H1 (cell line): Measurements from ENCODE around the gene CNTN5. TPM values are rescaled to one million over a fixed set of nuclear protein-coding genes. Genes with fewer than 3 reads are reported as not detected.

Source experiments
- CTCF ChIA-PET: fragments of 300-600 bp; sonication (Branson Sonifier 250); formaldehyde crosslinking; loops from one replicate; lab custom pipeline; 2021; ENCODE audit not compliant: partially characterized antibody; lab: Charles Lee
- POLR2A ChIA-PET: fragments of 300-600 bp; sonication (Branson Sonifier 250); formaldehyde crosslinking; loops from one replicate; lab custom pipeline; 2021; ENCODE audit warnings: inconsistent platforms; ENCODE audit not compliant: partially characterized antibody; lab: Charles Lee
- DNase-seq, 2 experiments: peaks; one replicate each; pipeline versions ENCODE4 v3.0.0 to v3.0.0-alpha.2; 2010 to 2022; ENCODE audit warnings: low spot score in 2 of 2, low read depth in 1 of 2, mixed read lengths in 1 of 2
- FAIRE-seq: peaks from 2 replicates; lab custom pipeline; 2011; peaks lifted over from hg19 to GRCh38; lab: Jason Lieb, UNC
- H2AFZ ChIP-seq: 2 replicates; pipeline ENCODE4 v1.8.1; 2012; ENCODE audit warnings: low read length, inconsistent platforms
- H2AK5ac ChIP-seq: 2 replicates; pipeline ENCODE4 v1.6.1; 2013; ENCODE audit warnings: low read depth, low read length
- H2BK120ac ChIP-seq: replicated peaks from 2 replicates; pipeline ENCODE3; 2013; ENCODE audit warnings: low read depth, low read length, inconsistent platforms
- H2BK12ac ChIP-seq: 2 replicates; pipeline ENCODE4 v1.6.1; 2013; ENCODE audit warnings: low read depth, low read length
- H2BK15ac ChIP-seq: 2 replicates; pipeline ENCODE4 v1.6.1; 2013; ENCODE audit warnings: low read length
- H2BK20ac ChIP-seq: 2 replicates; pipeline ENCODE4 v1.6.1; 2013; ENCODE audit warnings: low read length
- H2BK5ac ChIP-seq: 2 replicates; pipeline ENCODE4 v1.6.1; 2013; ENCODE audit warnings: low read depth, low read length
- H3K14ac ChIP-seq: 2 replicates; pipeline ENCODE4 v1.6.1; 2013; ENCODE audit warnings: inconsistent platforms; ENCODE audit not compliant: insufficient read length
- H3K18ac ChIP-seq: 2 replicates; pipeline ENCODE4 v1.6.1; 2013; ENCODE audit warnings: low read length; ENCODE audit errors: extremely low read depth
- H3K23ac ChIP-seq: 2 replicates; pipeline ENCODE4 v1.6.1; 2013; ENCODE audit warnings: inconsistent platforms; ENCODE audit not compliant: insufficient read length
- H3K23me2 ChIP-seq: 2 replicates; pipeline ENCODE4 v1.6.1; 2013; ENCODE audit warnings: low read depth, low read length
- H3K27ac ChIP-seq: 2 replicates; pipeline ENCODE4 v1.6.1; 2011; ENCODE audit warnings: low read depth, low read length, inconsistent platforms
- H3K27me3 ChIP-seq, 4 experiments: replicated peaks in 1 of 4; 1 replicate in 1 of 4; 2 replicates in 3 of 4; pipeline versions ENCODE4 v1.6.1 to v1.8.1; 2011 to 2013; ENCODE audit warnings: low read length in 3 of 4, mild to moderate bottlenecking in 3 of 4, inconsistent platforms in 2 of 4, mixed read lengths in 2 of 4, moderate library complexity in 1 of 4; ENCODE audit not compliant: control insufficient read depth in 3 of 4, insufficient read depth in 3 of 4; ENCODE audit errors: extremely low read depth in 1 of 4
- H3K36me3 ChIP-seq, 4 experiments: 2 replicates each; pipeline versions ENCODE4 v1.6.1 to v1.8.1; 2011 to 2013; ENCODE audit warnings: mild to moderate bottlenecking in 4 of 4, low read length in 3 of 4, moderate library complexity in 2 of 4, control low read depth in 1 of 4, inconsistent platforms in 1 of 4; ENCODE audit not compliant: insufficient read depth in 4 of 4, control insufficient read depth in 2 of 4
- H3K4ac ChIP-seq: replicated peaks from 2 replicates; pipeline ENCODE3; 2013; ENCODE audit warnings: low read length, low read depth, mixed read lengths, inconsistent platforms; ENCODE audit not compliant: insufficient read length
- H3K4me1 ChIP-seq, 4 experiments: replicated peaks in 1 of 4; 1 replicate in 1 of 4; 2 replicates in 3 of 4; pipeline versions ENCODE4 v1.6.1 to v1.8.1; 2011 to 2013; ENCODE audit warnings: low read length in 3 of 4, inconsistent platforms in 2 of 4, mixed read lengths in 1 of 4; ENCODE audit not compliant: insufficient read depth in 4 of 4, control insufficient read depth in 3 of 4
- H3K4me2 ChIP-seq, 2 experiments: 2 replicates each; pipeline versions ENCODE4 v1.6.1 to v1.8.1; 2011 to 2013; ENCODE audit warnings: low read depth in 2 of 2, low read length in 2 of 2, control low read depth in 1 of 2, inconsistent platforms in 1 of 2, mild to moderate bottlenecking in 1 of 2; ENCODE audit not compliant: insufficient read depth in 1 of 2
- H3K4me3 ChIP-seq, 4 experiments: fragments of 200-600, 300-600 bp in 1 of 4; sonication (generic), shearing (Covaris generic), sonication (Bioruptor Twin) in 1 of 4; 2 replicates each; pipeline versions ENCODE4 v1.5.1 to v1.8.1; 2011 to 2016; ENCODE audit warnings: low read length in 4 of 4, low read depth in 3 of 4, control low read depth in 2 of 4, inconsistent platforms in 2 of 4, mild to moderate bottlenecking in 2 of 4, mixed read lengths in 1 of 4, moderate library complexity in 1 of 4; ENCODE audit not compliant: insufficient read depth in 2 of 4; ENCODE audit errors: extremely low read depth in 1 of 4
- H3K56ac ChIP-seq: replicated peaks from 2 replicates; pipeline ENCODE3; 2013; ENCODE audit warnings: low read depth, mild to moderate bottlenecking, mixed read lengths, low read length, inconsistent platforms; ENCODE audit not compliant: insufficient read length
- H3K79me1 ChIP-seq: 2 replicates; pipeline ENCODE4 v1.6.1; 2013; ENCODE audit warnings: low read depth, low read length, control low read depth
- H3K79me2 ChIP-seq, 2 experiments: 2 replicates each; pipeline versions ENCODE4 v1.6.1 to v1.8.1; 2012 to 2013; ENCODE audit warnings: low read length in 2 of 2, mild to moderate bottlenecking in 2 of 2, inconsistent platforms in 1 of 2; ENCODE audit not compliant: insufficient read depth in 2 of 2, control insufficient read depth in 1 of 2
- H3K9ac ChIP-seq, 4 experiments: replicated peaks in 1 of 4; 1 replicate in 1 of 4; 2 replicates in 3 of 4; pipeline versions ENCODE4 v1.6.1 to v1.8.1; 2011 to 2013; ENCODE audit warnings: low read depth in 3 of 4, low read length in 3 of 4, control low read depth in 2 of 4, mild to moderate bottlenecking in 2 of 4, moderate library complexity in 2 of 4, inconsistent platforms in 1 of 4; ENCODE audit errors: extremely low read depth in 1 of 4
- H3K9me3 ChIP-seq, 2 experiments: 2 replicates each; pipeline versions ENCODE4 v1.6.1 to v1.8.1; 2012 to 2013; ENCODE audit warnings: mild to moderate bottlenecking in 2 of 2, moderate library complexity in 2 of 2, control low read depth in 1 of 2, inconsistent platforms in 1 of 2, low read depth in 1 of 2, low read length in 1 of 2, mixed read lengths in 1 of 2; ENCODE audit not compliant: insufficient read depth in 2 of 2
- H4K20me1 ChIP-seq, 2 experiments: replicated peaks in 1 of 2; 2 replicates each; pipeline versions ENCODE3 to v1.8.1; 2011 to 2013; ENCODE audit warnings: inconsistent platforms in 2 of 2, low read length in 2 of 2, mild to moderate bottlenecking in 1 of 2; ENCODE audit not compliant: insufficient read depth in 2 of 2, control insufficient read depth in 1 of 2
- H4K5ac ChIP-seq: 2 replicates; pipeline ENCODE4 v1.6.1; 2013; ENCODE audit warnings: low read length, low read depth, mixed read lengths, inconsistent platforms; ENCODE audit not compliant: insufficient read length
- H4K8ac ChIP-seq: 2 replicates; pipeline ENCODE4 v1.8.0; 2013; ENCODE audit warnings: mild to moderate bottlenecking, moderate library complexity, low read length, inconsistent platforms; ENCODE audit not compliant: insufficient read depth; ENCODE audit errors: extremely low read depth
- H4K91ac ChIP-seq: replicated peaks from 2 replicates; pipeline ENCODE3; 2013; ENCODE audit warnings: low read length, mixed read lengths, inconsistent platforms; ENCODE audit not compliant: insufficient read length
- CBX5 ChIP-seq: fragments of 300-800, 300-1000 bp; sonication (generic); IDR thresholded peaks from 2 replicates; pipeline ENCODE4 v1.7.1; 2016; ENCODE audit warnings: antibody characterized with exemption, low read length, low read depth
- EP300 ChIP-seq, 2 experiments: IDR thresholded peaks; 1 replicate in 1 of 2; 2 replicates in 1 of 2; pipeline ENCODE4 v1.6.1; 2011 to 2012; ENCODE audit warnings: low read depth in 2 of 2, low read length in 2 of 2, mild to moderate bottlenecking in 2 of 2, borderline replicate concordance in 1 of 2, inconsistent platforms in 1 of 2, moderate library complexity in 1 of 2
- FOSL1 ChIP-seq: IDR thresholded peaks from 2 replicates; pipeline ENCODE4 v1.6.1; 2011; ENCODE audit warnings: mild to moderate bottlenecking, low read depth, low read length, moderate library complexity; ENCODE audit not compliant: insufficient read depth
- HDAC2 ChIP-seq, 2 experiments: fragments of 300-600 bp in 1 of 2; sonication (generic) in 1 of 2; IDR thresholded peaks; 2 replicates each; pipeline ENCODE4 v1.6.1; 2011 to 2012; ENCODE audit warnings: low read depth in 2 of 2, low read length in 2 of 2, mild to moderate bottlenecking in 2 of 2, moderate library complexity in 2 of 2, borderline replicate concordance in 1 of 2, inconsistent platforms in 1 of 2
- HDAC6 ChIP-seq: IDR thresholded peaks from one replicate; pipeline ENCODE4 v1.7.1; 2012; ENCODE audit warnings: low read depth, mild to moderate bottlenecking, inconsistent platforms, low read length, moderate library complexity
- JUND ChIP-seq: IDR thresholded peaks from 2 replicates; pipeline ENCODE4 v1.6.1; 2011; ENCODE audit warnings: mild to moderate bottlenecking, improper control_type of control experiment, low read length
- MAX ChIP-seq: IDR thresholded peaks from 2 replicates; pipeline ENCODE4 v1.6.1; 2012; ENCODE audit warnings: inconsistent platforms
- PHF8 ChIP-seq: fragments of 200-600 bp; sonication (generic); conservative IDR thresholded peaks from 2 replicates; pipeline ENCODE4 v1.7.1; 2012; ENCODE audit warnings: low read depth, mild to moderate bottlenecking, inconsistent platforms, low read length, moderate library complexity
- POLR2A ChIP-seq, 2 experiments: IDR thresholded peaks; 1 replicate in 1 of 2; 2 replicates in 1 of 2; pipeline ENCODE4 v1.6.1; 2011; ENCODE audit warnings: low read depth in 2 of 2, low read length in 2 of 2, mild to moderate bottlenecking in 2 of 2; ENCODE audit errors: control extremely low read depth in 1 of 2
- RAD21 ChIP-seq, 2 experiments: IDR thresholded peaks in 1 of 2; conservative IDR thresholded peaks in 1 of 2; 2 replicates each; pipeline ENCODE4 v1.6.1; 2011; ENCODE audit warnings: low read depth in 2 of 2, low read length in 2 of 2, improper control_type of control experiment in 1 of 2, inconsistent platforms in 1 of 2, mild to moderate bottlenecking in 1 of 2, moderate library complexity in 1 of 2
- SAP30 ChIP-seq: fragments of 300-600 bp; sonication (generic); IDR thresholded peaks from 2 replicates; pipeline ENCODE4 v1.7.1; 2012; ENCODE audit warnings: low read length, moderate library complexity, mild to moderate bottlenecking, inconsistent platforms; ENCODE audit not compliant: insufficient read depth, insufficient replicate concordance
- SP2 ChIP-seq: IDR thresholded peaks from 2 replicates; pipeline ENCODE4 v1.6.1; 2012; ENCODE audit warnings: mild to moderate bottlenecking, low read length, inconsistent platforms
- TEAD4 ChIP-seq: IDR thresholded peaks from 2 replicates; pipeline ENCODE4 v1.6.1; 2012; ENCODE audit warnings: low read depth, low read length, inconsistent platforms, mixed read lengths
- YY1 ChIP-seq: IDR thresholded peaks from 2 replicates; pipeline ENCODE4 v1.6.1; 2011; ENCODE audit warnings: low read depth, mild to moderate bottlenecking, low read length
- WGBS, 2 experiments: shearing (Covaris generic) in 1 of 2; methylation state at CpG; one replicate each; pipeline versions ENCODE4 v1.1.6 to v1.1.7; 2013 to 2015; ENCODE audit warnings: low lambda C conversion rate in 2 of 2, mixed read lengths in 2 of 2, inconsistent platforms in 1 of 2, low coverage in 1 of 2, missing lambda C conversion rate in 1 of 2; ENCODE audit not compliant: insufficient replicate concordance in 2 of 2, insufficient coverage in 1 of 2, insufficient read length in 1 of 2; ENCODE audit errors: extremely low coverage in 1 of 2, missing lambda C conversion rate in 1 of 2; 5-methylcytosine and 5-hydroxymethylcytosine counted together
- polyA plus RNA-seq, 7 experiments: library from polyadenylated mRNA; depleted of rRNA in 3 of 7; stranded (reverse) in 5 of 7; unstranded in 2 of 7; fragments of >200 nt in 5 of 7; fragments of 200-250 nt in 2 of 7; gene quantifications; 1 replicate in 5 of 7; 2 replicates in 1 of 7; 4 replicates in 1 of 7; pipeline versions ENCODE4 v1.2.1 to v1.2.3, GENCODE V29; 2011 to 2013; ENCODE audit warnings: missing spikeins in 2 of 7, mixed read lengths in 2 of 7
- total RNA-seq: library from RNA; stranded (reverse); fragmentation: NEBNext Ultra II Directional; extraction: Animal tissue kit (Norgen Biotek cat#: 25700); gene quantifications from 2 replicates; pipeline ENCODE4 v1.2.1, GENCODE V29; 2021

The CNTN5 gene
- total and polyA plus RNA-seq, 2 of the 8 experiments (the other 6 are each of a cell fraction or from before 2014, with no cell fraction given), result not detected

GRCh38 chr11:100011697-100012096 is 990.9 kb downstream of the CNTN5 start:
- H3K23me2 ChIP-seq, result no peaks in the 10 kb centered on the region
- H3K27me3 ChIP-seq, result no peaks in the 10 kb centered on the region
- no peak overlapping the region for H2BK20ac ChIP-seq
- H2BK120ac ChIP-seq, result no peak overlapping the region
- no peaks in the 10 kb centered on the region for H4K20me1 ChIP-seq
- ChIA-PET CTCF (no interaction called here), POLR2A (no interaction called here)
- H4K5ac ChIP-seq, result no peak overlapping the region
- FAIRE-seq (no peak), DNase-seq (no peak)
- H4K91ac ChIP-seq, result no peak overlapping the region
- no peaks in the 10 kb centered on the region for H3K79me1 ChIP-seq
- H3K4me3 ChIP-seq, result no peak overlapping the region
- no peak overlapping the region for H2BK12ac ChIP-seq
- no peak overlapping the region for H2BK15ac ChIP-seq
- no peak overlapping the region for H3K14ac ChIP-seq
- H3K4me2 ChIP-seq, result no peak overlapping the region
- no peaks in the 10 kb centered on the region for H3K36me3 ChIP-seq
- no peak overlapping the region for H2BK5ac ChIP-seq
- H3K18ac ChIP-seq, result no peak overlapping the region
- no peak overlapping the region for H3K27ac ChIP-seq
- H3K79me2 ChIP-seq, result no peaks in the 10 kb centered on the region
- WGBS, 2 experiments, result 81% methylated on average over 1 of the region's 1 CpG; no CpG with 5 or more reads in 1 of the 2 experiments
- no peak overlapping the region for H3K9ac ChIP-seq
- H2AFZ ChIP-seq, result no peak overlapping the region
- no peak overlapping the region for H4K8ac ChIP-seq
- H3K56ac ChIP-seq, result no peak overlapping the region
- no peak overlapping the region for H2AK5ac ChIP-seq
- no peaks in the 10 kb centered on the region for H3K4me1 ChIP-seq
- no peaks in the 10 kb centered on the region; a peak in 1 of 4 replicates for H3K9me3 ChIP-seq
- no peak overlapping the region for H3K4ac ChIP-seq
- H3K23ac ChIP-seq, result no peak overlapping the region
- TF ChIP-seq YY1 (no peak), HDAC2 (IDR thresholded peaks at IDR 0.05; ENCODE audit: borderline replicate concordance in 1 of 2, low read depth in 2 of 2, low read length in 2 of 2) (no peak), FOSL1 (no peak), SAP30 (no peak), POLR2A (IDR thresholded peaks at IDR 0.05; ENCODE audit: control extremely low read depth in 1 of 2, low read depth in 2 of 2, low read length in 2 of 2) (no peak), PHF8 (no peak), EP300 (IDR thresholded peaks at IDR 0.05; ENCODE audit: borderline replicate concordance in 1 of 2, low read depth in 2 of 2, low read length in 2 of 2) (no peak), CBX5 (no peak), RAD21 (IDR thresholded peaks at IDR 0.05 in 1 of 2, conservative IDR thresholded peaks at IDR 0.05 in 1 of 2; ENCODE audit: low read depth in 2 of 2, low read length in 2 of 2) (no peak), JUND (no peak), TEAD4 (no peak), HDAC6 (no peak), MAX (no peak), SP2 (no peak)
